Endothelial cell of umbilical vein (primary cell): Measurements from ENCODE around the gene MRGPRF. TPM values are rescaled to one million over a fixed set of nuclear protein-coding genes. Genes with fewer than 3 reads are reported as not detected.

ENCODE experiments used
- BruUV-seq: library from RNA; stranded (reverse); fragments of 400-500 nt; replicated peaks from 2 replicates; lab custom pipeline; 2021; lab: Mats Ljungman, UMichigan
- CTCF ChIA-PET: fragments of 300-600, 350-600 bp; sonication (Branson Sonifier 250); formaldehyde crosslinking; loops from one replicate; lab custom pipeline; 2021; ENCODE audit warnings: antibody characterized with exemption, inconsistent platforms; lab: Charles Lee
- POLR2A ChIA-PET: fragments of 300-600, 350-600 bp; sonication (Branson Sonifier 250); formaldehyde crosslinking; loops from one replicate; lab custom pipeline; 2021; ENCODE audit warnings: antibody characterized with exemption, inconsistent platforms; lab: Charles Lee
- DNase-seq: peaks from one replicate; pipeline ENCODE4 v3.0.0-alpha.2; 2011; ENCODE audit warnings: low read depth, low spot score
- FAIRE-seq: peaks from 2 replicates; lab custom pipeline; 2011; peaks lifted over from hg19 to GRCh38; lab: Jason Lieb, UNC
- H2AFZ ChIP-seq: 2 replicates; pipeline ENCODE4 v1.6.0; 2012; ENCODE audit warnings: low read depth, low read length, control low read depth, inconsistent platforms
- H3K27ac ChIP-seq: 2 replicates; pipeline ENCODE4 v1.5.1; 2011; ENCODE audit warnings: low read depth, mild to moderate bottlenecking, control low read depth, low read length, moderate library complexity; ENCODE audit not compliant: insufficient read depth
- H3K27me3 ChIP-seq, 2 experiments: 2 replicates each; pipeline versions ENCODE4 v1.6.0 to v1.6.1; 2011; ENCODE audit warnings: low read length in 2 of 2, mixed read lengths in 1 of 2; ENCODE audit not compliant: control insufficient read depth in 2 of 2, insufficient read depth in 2 of 2
- H3K36me3 ChIP-seq, 2 experiments: 2 replicates in 1 of 2; 3 replicates in 1 of 2; pipeline ENCODE4 v1.5.1; 2011; ENCODE audit warnings: low read length in 2 of 2, mild to moderate bottlenecking in 1 of 2, moderate library complexity in 1 of 2; ENCODE audit not compliant: control insufficient read depth in 2 of 2, insufficient read depth in 2 of 2; ENCODE audit errors: extremely low read depth in 1 of 2
- H3K4me1 ChIP-seq: 3 replicates; pipeline ENCODE4 v1.5.1; 2011; ENCODE audit warnings: mild to moderate bottlenecking, low read length; ENCODE audit not compliant: control insufficient read depth, insufficient read depth; ENCODE audit errors: extremely low read depth
- H3K4me2 ChIP-seq: 2 replicates; pipeline ENCODE4 v1.6.1; 2011; ENCODE audit warnings: low read length, control low read depth, mixed read lengths; ENCODE audit not compliant: insufficient read depth
- H3K4me3 ChIP-seq, 3 experiments: fragments of 200-600 bp in 1 of 3; sonication (generic), shearing (Covaris generic) in 1 of 3; replicated peaks in 1 of 3; 2 replicates each; pipeline ENCODE4 v1.5.1; 2011 to 2016; ENCODE audit warnings: control low read depth in 3 of 3, low read length in 3 of 3, mild to moderate bottlenecking in 2 of 3, inconsistent platforms in 1 of 3, low read depth in 1 of 3, moderate library complexity in 1 of 3; ENCODE audit not compliant: insufficient read depth in 1 of 3
- H3K79me2 ChIP-seq: 2 replicates; pipeline ENCODE4 v1.6.0; 2012; ENCODE audit warnings: low read length, inconsistent platforms; ENCODE audit not compliant: control insufficient read depth, insufficient read depth
- H3K9ac ChIP-seq: replicated peaks from 2 replicates; pipeline ENCODE3; 2011; ENCODE audit warnings: low read length, control low read depth; ENCODE audit not compliant: insufficient read depth; ENCODE audit errors: extremely low read depth
- H3K9me1 ChIP-seq: replicated peaks from 3 replicates; pipeline ENCODE4 v1.6.0; 2011; ENCODE audit warnings: mild to moderate bottlenecking, low read length; ENCODE audit not compliant: control insufficient read depth, insufficient read depth; ENCODE audit errors: extremely low read depth
- H3K9me3 ChIP-seq: replicated peaks from 2 replicates; pipeline ENCODE4 v1.5.1; 2012; ENCODE audit warnings: low read length, inconsistent platforms; ENCODE audit not compliant: control insufficient read depth, insufficient read depth
- H4K20me1 ChIP-seq: replicated peaks from 2 replicates; pipeline ENCODE3; 2011; ENCODE audit warnings: mild to moderate bottlenecking, low read length; ENCODE audit not compliant: control insufficient read depth, insufficient read depth; ENCODE audit errors: extremely low read depth
- CTCF ChIP-seq, 2 donors: IDR thresholded peaks; 1 replicate in 1 of 2; 2 replicates in 1 of 2; pipeline ENCODE4 v1.5.1; 2011; ENCODE audit warnings: low read length in 2 of 2, mild to moderate bottlenecking in 2 of 2, moderate library complexity in 2 of 2, control low read depth in 1 of 2, inconsistent platforms in 1 of 2, low read depth in 1 of 2; ENCODE audit not compliant: insufficient read depth in 1 of 2; ENCODE audit errors: extremely low read depth in 1 of 2
- EZH2 ChIP-seq: IDR thresholded peaks from 2 replicates; pipeline ENCODE4 v1.6.1; 2012; ENCODE audit warnings: borderline replicate concordance, low read depth, mild to moderate bottlenecking, moderate library complexity, low read length, inconsistent platforms; ENCODE audit not compliant: severe bottlenecking
- FOS ChIP-seq: IDR thresholded peaks from 2 replicates; pipeline ENCODE4 v1.6.1; 2011; ENCODE audit warnings: mild to moderate bottlenecking, low read length, moderate library complexity, borderline replicate concordance; ENCODE audit not compliant: insufficient read depth
- GATA2 ChIP-seq: IDR thresholded peaks from 2 replicates; pipeline ENCODE4 v1.7.0; 2011; ENCODE audit warnings: low read depth, mild to moderate bottlenecking, moderate library complexity, mixed read lengths, low read length; ENCODE audit not compliant: insufficient read length, insufficient read depth
- JUN ChIP-seq: IDR thresholded peaks from 2 replicates; pipeline ENCODE4 v1.6.1; 2011; ENCODE audit warnings: borderline replicate concordance, low read depth; ENCODE audit not compliant: insufficient read length, insufficient read depth
- MYC ChIP-seq: IDR thresholded peaks from one replicate; pipeline ENCODE4 v1.6.1; 2011; ENCODE audit warnings: mild to moderate bottlenecking, low read depth, low read length
- POLR2A ChIP-seq: IDR thresholded peaks from 2 replicates; pipeline ENCODE4 v1.6.1; 2012; ENCODE audit warnings: low read depth, mild to moderate bottlenecking, control low read depth, low read length
- POLR2AphosphoS5 ChIP-seq: IDR thresholded peaks from 2 replicates; pipeline ENCODE4 v1.6.1; 2012; ENCODE audit warnings: low read depth, mild to moderate bottlenecking, control low read depth, low read length, moderate library complexity; ENCODE audit not compliant: insufficient read depth
- dilution Hi-C: fragments of 300-500 bp; cut with MboI; formaldehyde crosslinking; loops from one replicate; pipeline ENCODE4 v1.15.0; 2019; ENCODE audit warnings: low sequenced_read_pairs; ENCODE audit not compliant: extremely low pct_ligation_motif_present
- intact Hi-C: fragments of 100-400 bp; cut with micrococcal nuclease; formaldehyde crosslinking; loops from one replicate; pipeline ENCODE4 v1.10.0; 2022
- polyA plus RNA-seq, 4 experiments: library from polyadenylated mRNA; depleted of rRNA in 3 of 4; stranded (reverse) in 3 of 4; unstranded in 1 of 4; fragments of >200 nt; gene quantifications; 2 replicates each; pipeline versions ENCODE4 v1.2.1 to v1.2.3, GENCODE V29; 2011 to 2012; ENCODE audit warnings: missing spikeins in 1 of 4
- total RNA-seq: library from RNA; stranded (reverse); gene quantifications from 2 replicates; pipeline ENCODE4 v1.2.3, GENCODE V29; 2021
- TF ChIP-seq, protein P1 (sequence below): IDR thresholded peaks from 2 replicates; pipeline ENCODE4 v1.6.1; 2011; ENCODE audit not compliant: insufficient read depth, insufficient read length

Gene MRGPRF
- total and polyA plus RNA-seq, 2 donors (not counting 3 experiments of a cell fraction or from before 2014, with no cell fraction given), result not detected

- POLR2A ChIA-PET, result no interaction called here
- BruUV-seq, result no TSS peak
- H3K79me2 ChIP-seq, result peaks cover 18% of the 10 kb centered on the region
Observed at GRCh38 chr11:69051381-69052342, 38.6 kb upstream of the MRGPRF start.

More at GRCh38 chr11:69051381-69052342, 38.6 kb upstream of the MRGPRF start:
- dilution Hi-C loops (no loop called here), intact Hi-C loops (no loop called here)
- no peak overlapping the region for H3K4me3 ChIP-seq
- DNase-seq (no peak), FAIRE-seq (no peak)
- H3K36me3 ChIP-seq, result peaks cover 0 to 9% of the 10 kb centered on the region in 2 experiments
- H3K9me1 ChIP-seq, result no peaks in the 10 kb centered on the region
- no peaks in the 10 kb centered on the region for H3K9me3 ChIP-seq
- H3K4me2 ChIP-seq, result no peak overlapping the region
- H3K27ac ChIP-seq, result no peak overlapping the region
- no peaks in the 10 kb centered on the region for H3K27me3 ChIP-seq
- H3K9ac ChIP-seq, result no peak overlapping the region
- CTCF ChIA-PET, result interaction anchor here (1.1 kb wide), 1 partner anchor 7 kb away, joined by 4 read pairs; no protein-coding TSS in a partner anchor
- peaks cover 9% of the 10 kb centered on the region for H3K4me1 ChIP-seq
- no peak overlapping the region for H2AFZ ChIP-seq
- no peak for TF ChIP-seq CTCF (IDR thresholded peaks at IDR 0.05; ENCODE audit: extremely low read depth in 1 of 2, insufficient read depth in 1 of 2, low read depth in 1 of 2, low read length in 2 of 2)
- no peak for TF ChIP-seq MYC
- no peak for TF ChIP-seq EZH2
- TF ChIP-seq GATA2, result no peak
- TF ChIP-seq POLR2AphosphoS5, result no peak
- TF ChIP-seq JUN, result no peak
- no peak for TF ChIP-seq FOS
- no peak for TF ChIP-seq POLR2A
- TF ChIP-seq, protein P1, sequence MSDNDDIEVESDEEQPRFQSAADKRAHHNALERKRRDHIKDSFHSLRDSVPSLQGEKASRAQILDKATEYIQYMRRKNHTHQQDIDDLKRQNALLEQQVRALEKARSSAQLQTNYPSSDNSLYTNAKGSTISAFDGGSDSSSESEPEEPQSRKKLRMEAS, result no peak
- no peaks in the 10 kb centered on the region for H4K20me1 ChIP-seq
